Small intestine (tissue), 16 donors: ENCODE measurements around the gene ZNG1C. TPM values are rescaled to one million over a fixed set of nuclear protein-coding genes. Genes with fewer than 3 reads are reported as not detected.
"Not testable (repeated sequence)": the region's sequence is repeated elsewhere in the genome, so short reads cannot be mapped to it uniquely, and the experiment has no call there.

Experiments used
- DNase-seq, 2 donors: peaks; one replicate each; pipeline versions ENCODE4 v3.0.0 to v3.0.0-alpha.2; 2013
- FAIRE-seq: peaks from 2 replicates; lab custom pipeline; 2012; peaks lifted over from hg19 to GRCh38; lab: Jason Lieb, UNC
- H3K27ac ChIP-seq, 3 donors: one replicate each; pipeline ENCODE4 v1.5.1; 2013; ENCODE audit warnings: low read length in 2 of 3, mild to moderate bottlenecking in 2 of 3, control low read depth in 1 of 3, inconsistent platforms in 1 of 3, low read depth in 1 of 3, moderate library complexity in 1 of 3
- H3K27me3 ChIP-seq, 3 donors: one replicate each; pipeline ENCODE4 v1.6.1; 2013; ENCODE audit warnings: low read length in 3 of 3, inconsistent platforms in 1 of 3; ENCODE audit not compliant: control insufficient read depth in 3 of 3, insufficient read depth in 3 of 3
- H3K36me3 ChIP-seq, 3 donors: one replicate each; pipeline ENCODE4 v1.6.1; 2013; ENCODE audit warnings: low read length in 3 of 3, inconsistent platforms in 1 of 3, low read depth in 1 of 3, mild to moderate bottlenecking in 1 of 3, moderate library complexity in 1 of 3; ENCODE audit not compliant: control insufficient read depth in 3 of 3, insufficient read depth in 2 of 3
- H3K4me1 ChIP-seq, 3 donors: one replicate each; pipeline ENCODE4 v1.6.1; 2013; ENCODE audit warnings: low read length in 2 of 3, inconsistent platforms in 1 of 3, low read depth in 1 of 3, mild to moderate bottlenecking in 1 of 3, moderate library complexity in 1 of 3; ENCODE audit not compliant: control insufficient read depth in 3 of 3, insufficient read depth in 2 of 3
- H3K4me3 ChIP-seq, 3 donors: one replicate each; pipeline ENCODE4 v1.5.1; 2013; ENCODE audit warnings: low read length in 3 of 3, control low read depth in 1 of 3, inconsistent platforms in 1 of 3, low read depth in 1 of 3, mild to moderate bottlenecking in 1 of 3, moderate library complexity in 1 of 3
- H3K9me3 ChIP-seq, 2 donors: one replicate each; pipeline ENCODE4 v1.6.1; 2013; ENCODE audit warnings: low read depth in 1 of 2, low read length in 1 of 2; ENCODE audit not compliant: control insufficient read depth in 2 of 2, insufficient read depth in 1 of 2
- WGBS, 3 donors: extraction: QIAGEN DNeasy Blood & Tissue Kit; methylation state at CpG; one replicate each; pipeline ENCODE4 v1.1.7; 2013; 5-methylcytosine and 5-hydroxymethylcytosine counted together
- long read RNA-seq, 10 donors: transcript quantifications; one replicate each; lab custom pipeline, GENCODE V29; 2026
- polyA plus RNA-seq, 4 donors: library from polyadenylated mRNA; stranded (reverse) in 3 of 4; unstranded in 1 of 4; fragments of 200-250 nt in 3 of 4; fragments of 120-200 nt in 1 of 4; gene quantifications; one replicate each; pipeline versions ENCODE4 v1.2.1 to v1.2.3, GENCODE V29; 2013
- donor health status: healthy with polysubstance abuse.
- donor health status: control.
- donor health status: control.
- donor health status: Bipolar disorder and iron deficiency.
- donor health status: healthy.

ZNG1C gene
- 10 to 100 TPM; 14.1 to 44.5 (median 22.7) TPM for polyA plus RNA-seq
- long read RNA-seq, donor 1, transcript CBWD3-206 (3 exons, 1,736 nt): major isoform, 27 of 48 reads
- long read RNA-seq, donor 1, partial matches to known transcripts: 20 of 48 reads
- long read RNA-seq, donor 1, other reads (novel, unspliced or antisense): 0 of 48 reads
- long read RNA-seq, donor 2, transcript CBWD3-206 (3 exons, 1,736 nt): major isoform, 8 of 8 reads
- long read RNA-seq, donor 2, partial matches to known transcripts: 0 of 8 reads
- long read RNA-seq, donor 2, other reads (novel, unspliced or antisense): 0 of 8 reads
- long read RNA-seq, donor 3, transcript CBWD3-206 (3 exons, 1,736 nt): major isoform, 8 of 21 reads
- long read RNA-seq, donor 3, partial matches to known transcripts: 13 of 21 reads
- long read RNA-seq, donor 3, other reads (novel, unspliced or antisense): 0 of 21 reads
- long read RNA-seq, donor 4: 0 reads
- long read RNA-seq, donor 5, partial matches to known transcripts: 0 of 2 reads
- long read RNA-seq, donor 5, other reads (novel, unspliced or antisense): 0 of 2 reads
- long read RNA-seq, donor 6, transcript CBWD3-206 (3 exons, 1,736 nt): major isoform, 9 of 24 reads
- long read RNA-seq, donor 6, partial matches to known transcripts: 14 of 24 reads
- long read RNA-seq, donor 6, other reads (novel, unspliced or antisense): 0 of 24 reads
- long read RNA-seq, donor 7, transcript CBWD3-206 (3 exons, 1,736 nt): major isoform, 10 of 15 reads
- long read RNA-seq, donor 7, partial matches to known transcripts: 5 of 15 reads
- long read RNA-seq, donor 7, other reads (novel, unspliced or antisense): 0 of 15 reads
- long read RNA-seq, donor 8, partial matches to known transcripts: 0 of 1 reads
- long read RNA-seq, donor 8, other reads (novel, unspliced or antisense): 0 of 1 reads
- long read RNA-seq, donor 9, partial matches to known transcripts: 0 of 1 reads
- long read RNA-seq, donor 9, other reads (novel, unspliced or antisense): 0 of 1 reads
- long read RNA-seq, donor 10, transcript CBWD3-206 (3 exons, 1,736 nt): major isoform, 8 of 16 reads
- long read RNA-seq, donor 10, partial matches to known transcripts: 8 of 16 reads
- long read RNA-seq, donor 10, other reads (novel, unspliced or antisense): 0 of 16 reads

DNA sequence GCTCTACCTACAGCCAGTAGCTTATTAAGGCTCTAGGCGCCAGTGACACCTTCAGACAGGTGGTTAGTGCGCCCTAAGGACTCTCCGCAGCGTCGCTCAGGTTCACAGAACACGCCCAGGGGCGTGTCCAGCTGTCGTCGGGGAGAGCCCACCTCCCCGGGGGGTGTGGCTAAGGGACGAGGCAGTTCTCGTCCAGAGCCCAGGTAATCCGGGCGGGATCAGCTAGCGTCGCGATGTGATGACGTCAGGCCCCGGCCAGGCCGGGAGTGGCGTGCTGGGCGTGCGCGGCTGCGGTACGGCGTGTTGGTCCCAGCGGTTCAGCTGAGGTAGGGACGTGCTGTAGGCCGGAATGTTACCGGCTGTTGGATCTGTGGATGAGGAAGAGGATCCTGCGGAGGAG, at the start of gene ZNG1C:
TSS of gene ZNG1C (plus strand) at position 301 of the 400 bp plus-strand sequence. CDS start at position 350, 49 bp downstream.
- H3K27ac ChIP-seq, DNase-seq, H3K4me3 ChIP-seq, H3K36me3 ChIP-seq, H3K9me3 ChIP-seq, FAIRE-seq, H3K4me1 ChIP-seq, H3K27me3 ChIP-seq: not testable (repeated sequence)
- WGBS, 3 donors: no CpG with 5 or more reads among the region's 32 CpGs

DNA sequence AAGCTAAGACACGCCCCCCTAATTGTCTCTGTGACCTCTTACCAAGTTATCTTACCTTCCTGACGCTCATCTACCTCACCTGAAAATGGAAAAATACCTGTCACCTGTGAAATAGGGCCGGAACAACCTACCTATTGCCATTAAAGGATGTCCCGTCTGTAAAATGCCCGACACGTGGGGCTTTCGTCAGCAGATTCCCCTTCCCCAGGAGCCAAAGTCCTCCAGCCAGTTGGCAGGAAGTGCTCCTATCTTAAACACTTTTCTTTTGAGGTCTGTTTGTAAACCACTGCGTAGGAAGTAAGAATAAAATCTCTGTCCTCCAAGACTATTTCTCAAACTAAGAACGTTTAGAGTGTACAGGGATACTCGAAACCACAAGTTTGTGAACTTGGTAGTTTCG, 654 bp downstream of the ZNG1C start:
- H3K4me3 ChIP-seq, FAIRE-seq, H3K9me3 ChIP-seq, H3K36me3 ChIP-seq, H3K4me1 ChIP-seq, DNase-seq, H3K27ac ChIP-seq, H3K27me3 ChIP-seq: not testable (repeated sequence)
- no CpG with 5 or more reads among the region's 11 CpGs for WGBS, 3 donors

GRCh38 chr9:68281041-68281440, 39.3 kb downstream of the ZNG1C start:
- 97 to 100% (median 98%) methylated on average over 9 to 10 of the region's 16 CpGs for WGBS, 3 donors
- H3K27me3 ChIP-seq, DNase-seq, H3K36me3 ChIP-seq, H3K4me1 ChIP-seq, H3K9me3 ChIP-seq, FAIRE-seq, H3K4me3 ChIP-seq, H3K27ac ChIP-seq: not testable (repeated sequence)

- H3K9me3 ChIP-seq, DNase-seq, H3K27ac ChIP-seq, H3K27me3 ChIP-seq, H3K4me1 ChIP-seq, FAIRE-seq, H3K4me3 ChIP-seq, H3K36me3 ChIP-seq: not testable (repeated sequence)
- 0 to 10% (median 9%) methylated on average over 1 to 4 of the region's 15 CpGs for WGBS, 3 donors
Observed at GRCh38 chr9:68302567-68302966, 60.8 kb downstream of the ZNG1C start, which contains the start of gene FOXD4L3. Gene FOXD4L3 (plus strand): TSS chr9:68302867. CDS start chr9:68302952, 85 bp downstream.

DNA sequence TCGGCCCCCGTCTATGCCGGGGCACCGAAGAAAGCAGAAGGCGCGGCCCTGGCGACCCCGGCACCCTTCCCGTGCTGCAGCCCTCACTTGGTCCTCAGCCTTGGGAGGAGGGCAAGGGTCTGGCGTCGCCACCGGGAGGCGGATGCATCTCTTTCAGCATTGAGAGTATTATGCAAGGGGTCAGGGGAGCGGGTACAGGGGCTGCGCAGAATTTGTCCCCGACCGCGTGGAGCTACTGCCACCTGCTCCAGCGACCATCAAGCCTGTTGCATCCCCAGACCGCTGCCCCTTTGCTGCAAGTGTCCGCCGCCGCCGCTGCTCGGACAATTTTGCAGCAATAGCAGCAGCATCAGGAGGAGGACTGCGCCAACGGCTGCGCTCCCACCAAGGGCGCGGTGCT, 62.0 kb downstream of the ZNG1C start:
- not testable (repeated sequence) for H3K27me3 ChIP-seq, H3K36me3 ChIP-seq, FAIRE-seq, DNase-seq, H3K27ac ChIP-seq, H3K4me3 ChIP-seq, H3K4me1 ChIP-seq, H3K9me3 ChIP-seq
- WGBS, 3 donors: 3 to 7% methylated on average over 6 to 10 of the region's 30 CpGs; no CpG with 5 or more reads in 1 of the 3 donors

DNA sequence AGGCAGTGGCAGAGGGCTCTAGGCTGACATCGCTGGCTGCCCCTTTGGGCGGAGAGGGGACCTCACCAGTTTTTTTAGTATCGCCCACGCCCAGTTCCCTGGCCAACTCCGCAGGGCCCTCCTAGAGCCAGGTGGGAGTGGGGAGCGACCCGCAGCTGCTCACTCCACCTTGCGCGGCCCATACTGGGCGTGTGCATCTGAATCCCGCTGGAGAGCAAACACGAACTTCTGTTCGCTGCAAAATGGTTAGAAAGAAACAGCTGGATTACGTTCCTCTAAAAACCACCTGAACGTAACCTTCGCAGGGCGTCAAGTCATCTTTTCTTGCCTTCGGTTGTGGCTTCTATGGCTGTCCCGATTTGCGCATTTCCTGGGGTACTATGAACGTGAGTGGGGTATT, 62.4 kb downstream of the ZNG1C start:
- H3K4me1 ChIP-seq, H3K27me3 ChIP-seq, FAIRE-seq, H3K4me3 ChIP-seq, H3K36me3 ChIP-seq, H3K27ac ChIP-seq, H3K9me3 ChIP-seq, DNase-seq: not testable (repeated sequence)
- WGBS, 3 donors: 8 to 21% (median 10%) methylated on average over 6 to 8 of the region's 21 CpGs

DNA sequence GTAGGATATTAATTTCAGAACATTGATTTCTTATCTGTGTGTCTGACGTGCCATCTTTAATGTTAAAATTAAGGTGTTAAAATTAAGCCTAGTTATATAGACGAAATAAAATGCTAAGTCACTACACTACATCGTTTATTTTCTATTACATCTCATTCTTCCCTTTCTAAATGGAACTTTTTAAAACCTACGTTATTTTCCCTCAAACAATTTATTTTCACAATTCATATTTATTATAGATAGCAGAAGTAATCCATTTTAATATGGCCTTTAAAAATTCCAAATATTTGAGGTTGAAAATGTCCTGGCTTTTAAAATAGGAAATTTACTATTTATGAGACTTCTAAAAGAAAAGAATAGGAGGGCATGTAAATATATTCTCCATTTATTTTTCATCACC, 63.0 kb downstream of the ZNG1C start:
- WGBS, 3 donors: 13 to 16% (median 15%) methylated on average over 2 of the region's 4 CpGs
- H3K4me1 ChIP-seq, H3K27me3 ChIP-seq, DNase-seq, H3K9me3 ChIP-seq, H3K36me3 ChIP-seq, H3K4me3 ChIP-seq, H3K27ac ChIP-seq: not testable (repeated sequence)
- FAIRE-seq: peak; percentile 81

DNA sequence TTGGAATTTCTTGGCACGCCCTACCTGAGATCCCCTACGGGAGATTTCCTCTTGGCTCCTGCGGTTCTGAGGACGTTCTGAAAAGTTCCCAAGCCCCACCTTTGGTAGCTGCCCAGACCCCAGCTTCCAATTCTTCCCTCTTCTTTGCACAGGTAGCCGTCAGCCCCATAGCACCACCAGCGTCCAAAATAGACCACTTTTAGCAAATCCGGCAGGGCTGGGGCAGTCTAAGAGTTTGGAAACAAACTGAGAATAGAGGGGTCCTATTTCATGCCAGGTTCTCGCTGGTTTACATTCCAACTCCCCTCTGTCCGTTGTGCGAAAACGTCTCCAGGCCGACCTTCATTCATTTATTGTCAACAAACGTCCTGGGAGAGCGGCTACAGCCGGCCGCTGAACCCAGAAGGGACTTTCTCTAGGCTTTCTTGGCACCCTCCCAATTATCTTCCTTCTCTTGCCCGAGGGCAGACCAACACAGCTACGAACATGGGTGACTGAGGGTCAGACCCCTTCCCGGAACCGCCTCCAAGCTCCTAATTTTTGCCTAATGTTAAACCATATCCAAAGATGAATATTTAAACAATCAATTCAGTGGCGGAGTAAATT, 64.0 kb downstream of the ZNG1C start:
- not testable (repeated sequence) for H3K9me3 ChIP-seq, H3K4me3 ChIP-seq, FAIRE-seq, H3K36me3 ChIP-seq, H3K4me1 ChIP-seq, H3K27me3 ChIP-seq, DNase-seq, H3K27ac ChIP-seq
- 18 to 37% (median 25%) methylated on average over 7 to 9 of the region's 21 CpGs for WGBS, 3 donors
